Measurements from ENCODE around the gene ORAI3. TPM values are rescaled to one million over a fixed set of nuclear protein-coding genes. Genes with fewer than 3 reads are reported as not detected.

ORAI3 gene
- total and polyA plus RNA-seq, 2 of the 13 experiments (the other 11 are each of a cell fraction or from before 2014, with no cell fraction given) = 11.4 to 32.0 TPM

DNA sequence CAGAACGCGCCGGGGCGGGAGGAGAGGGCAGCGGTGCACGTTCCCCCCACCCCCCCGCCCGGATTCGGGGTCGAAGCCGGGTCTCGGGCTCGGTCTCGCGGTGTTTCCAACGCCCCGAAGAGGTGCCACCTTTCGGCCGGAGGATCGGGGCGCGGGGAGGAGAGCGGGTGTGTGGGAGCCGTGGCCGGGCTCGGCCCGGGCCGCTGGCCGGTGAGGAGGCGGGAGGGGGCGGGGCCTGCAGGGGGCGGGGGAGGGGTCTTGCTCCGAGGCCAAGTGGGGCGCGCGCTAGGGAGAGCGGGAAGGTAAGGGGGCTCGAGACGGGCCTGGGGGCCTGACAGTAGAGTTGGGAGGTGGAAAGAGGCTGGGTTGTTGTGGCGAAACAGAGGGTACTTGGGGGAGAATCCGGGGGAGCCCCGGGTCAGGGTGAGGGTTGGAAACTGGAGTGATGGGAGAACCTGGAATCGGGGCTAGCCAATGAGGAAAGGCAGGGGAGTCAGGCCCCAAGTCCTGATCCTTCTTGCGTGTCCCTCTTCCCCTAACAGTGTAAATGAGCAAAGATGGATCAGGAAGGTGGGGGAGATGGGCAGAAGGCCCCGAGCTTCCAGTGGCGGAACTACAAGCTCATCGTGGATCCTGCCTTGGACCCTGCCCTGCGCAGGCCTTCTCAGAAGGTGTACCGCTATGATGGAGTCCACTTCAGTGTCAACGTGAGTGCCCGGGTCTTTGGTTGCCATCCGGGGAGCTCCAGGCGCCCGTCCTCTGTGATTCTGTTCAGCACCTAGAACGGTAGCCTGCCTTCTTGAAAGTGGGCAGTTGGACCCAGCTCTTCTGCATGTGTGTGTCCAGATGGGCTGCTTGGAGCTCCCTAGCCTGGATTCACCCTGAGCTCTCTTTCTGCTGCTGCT lies 9.6 kb downstream of the ORAI3 start (continued):
- TF ChIP-seq CENPT (CRISPR knock-in tag; IDR thresholded peaks at IDR 0.05; ENCODE audit: low read depth) (no peak; the same call in 1 of the 2 replicates), ZBTB38 (CRISPR knock-in tag; IDR thresholded peaks at IDR 0.05) (peak; percentile 34; the same call in 1 of the 2 replicates), MXD4 (CRISPR knock-in tag; IDR thresholded peaks at IDR 0.05) (no peak), IKZF4 (CRISPR knock-in tag; IDR thresholded peaks at IDR 0.05; ENCODE audit: borderline replicate concordance, low read depth, not compliant biosample characterization) (peak; percentile 33), ZNF766 (CRISPR knock-in tag; IDR thresholded peaks at IDR 0.05; ENCODE audit: borderline replicate concordance) (no peak), ZNF350 (CRISPR knock-in tag; IDR thresholded peaks at IDR 0.05; ENCODE audit: borderline replicate concordance, low read depth) (0 out of 2 replicates have a peak, but pooled peaks have one; percentile 18), HIVEP1 (CRISPR knock-in tag; IDR thresholded peaks at IDR 0.05) (0 out of 2 replicates have a peak, but pooled peaks have one; percentile 53)
- TF ChIP-seq, protein P1, sequence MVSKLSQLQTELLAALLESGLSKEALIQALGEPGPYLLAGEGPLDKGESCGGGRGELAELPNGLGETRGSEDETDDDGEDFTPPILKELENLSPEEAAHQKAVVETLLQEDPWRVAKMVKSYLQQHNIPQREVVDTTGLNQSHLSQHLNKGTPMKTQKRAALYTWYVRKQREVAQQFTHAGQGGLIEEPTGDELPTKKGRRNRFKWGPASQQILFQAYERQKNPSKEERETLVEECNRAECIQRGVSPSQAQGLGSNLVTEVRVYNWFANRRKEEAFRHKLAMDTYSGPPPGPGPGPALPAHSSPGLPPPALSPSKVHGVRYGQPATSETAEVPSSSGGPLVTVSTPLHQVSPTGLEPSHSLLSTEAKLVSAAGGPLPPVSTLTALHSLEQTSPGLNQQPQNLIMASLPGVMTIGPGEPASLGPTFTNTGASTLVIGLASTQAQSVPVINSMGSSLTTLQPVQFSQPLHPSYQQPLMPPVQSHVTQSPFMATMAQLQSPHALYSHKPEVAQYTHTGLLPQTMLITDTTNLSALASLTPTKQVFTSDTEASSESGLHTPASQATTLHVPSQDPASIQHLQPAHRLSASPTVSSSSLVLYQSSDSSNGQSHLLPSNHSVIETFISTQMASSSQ (IDR thresholded peaks at IDR 0.05; ENCODE audit: low read depth) = no peak
- TF ChIP-seq, protein P1 (CRISPR knock-in tag; IDR thresholded peaks at IDR 0.05; ENCODE audit: borderline replicate concordance) = no peak
- TF ChIP-seq, protein P2, sequence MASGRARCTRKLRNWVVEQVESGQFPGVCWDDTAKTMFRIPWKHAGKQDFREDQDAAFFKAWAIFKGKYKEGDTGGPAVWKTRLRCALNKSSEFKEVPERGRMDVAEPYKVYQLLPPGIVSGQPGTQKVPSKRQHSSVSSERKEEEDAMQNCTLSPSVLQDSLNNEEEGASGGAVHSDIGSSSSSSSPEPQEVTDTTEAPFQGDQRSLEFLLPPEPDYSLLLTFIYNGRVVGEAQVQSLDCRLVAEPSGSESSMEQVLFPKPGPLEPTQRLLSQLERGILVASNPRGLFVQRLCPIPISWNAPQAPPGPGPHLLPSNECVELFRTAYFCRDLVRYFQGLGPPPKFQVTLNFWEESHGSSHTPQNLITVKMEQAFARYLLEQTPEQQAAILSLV (CRISPR knock-in tag; IDR thresholded peaks at IDR 0.05; ENCODE audit: borderline replicate concordance) = no peak
- TF ChIP-seq, protein P3, sequence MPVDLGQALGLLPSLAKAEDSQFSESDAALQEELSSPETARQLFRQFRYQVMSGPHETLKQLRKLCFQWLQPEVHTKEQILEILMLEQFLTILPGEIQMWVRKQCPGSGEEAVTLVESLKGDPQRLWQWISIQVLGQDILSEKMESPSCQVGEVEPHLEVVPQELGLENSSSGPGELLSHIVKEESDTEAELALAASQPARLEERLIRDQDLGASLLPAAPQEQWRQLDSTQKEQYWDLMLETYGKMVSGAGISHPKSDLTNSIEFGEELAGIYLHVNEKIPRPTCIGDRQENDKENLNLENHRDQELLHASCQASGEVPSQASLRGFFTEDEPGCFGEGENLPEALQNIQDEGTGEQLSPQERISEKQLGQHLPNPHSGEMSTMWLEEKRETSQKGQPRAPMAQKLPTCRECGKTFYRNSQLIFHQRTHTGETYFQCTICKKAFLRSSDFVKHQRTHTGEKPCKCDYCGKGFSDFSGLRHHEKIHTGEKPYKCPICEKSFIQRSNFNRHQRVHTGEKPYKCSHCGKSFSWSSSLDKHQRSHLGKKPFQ (CRISPR knock-in tag; IDR thresholded peaks at IDR 0.05; ENCODE audit: insufficient replicate concordance) = peak; percentile 34
- TF ChIP-seq, protein P4, sequence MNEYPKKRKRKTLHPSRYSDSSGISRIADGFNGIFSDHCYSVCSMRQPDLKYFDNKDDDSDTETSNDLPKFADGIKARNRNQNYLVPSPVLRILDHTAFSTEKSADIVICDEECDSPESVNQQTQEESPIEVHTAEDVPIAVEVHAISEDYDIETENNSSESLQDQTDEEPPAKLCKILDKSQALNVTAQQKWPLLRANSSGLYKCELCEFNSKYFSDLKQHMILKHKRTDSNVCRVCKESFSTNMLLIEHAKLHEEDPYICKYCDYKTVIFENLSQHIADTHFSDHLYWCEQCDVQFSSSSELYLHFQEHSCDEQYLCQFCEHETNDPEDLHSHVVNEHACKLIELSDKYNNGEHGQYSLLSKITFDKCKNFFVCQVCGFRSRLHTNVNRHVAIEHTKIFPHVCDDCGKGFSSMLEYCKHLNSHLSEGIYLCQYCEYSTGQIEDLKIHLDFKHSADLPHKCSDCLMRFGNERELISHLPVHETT (CRISPR knock-in tag; conservative IDR thresholded peaks at IDR 0.05) = 0 out of 2 replicates have a peak, but pooled peaks have one; percentile 45
- TF ChIP-seq, protein P5, sequence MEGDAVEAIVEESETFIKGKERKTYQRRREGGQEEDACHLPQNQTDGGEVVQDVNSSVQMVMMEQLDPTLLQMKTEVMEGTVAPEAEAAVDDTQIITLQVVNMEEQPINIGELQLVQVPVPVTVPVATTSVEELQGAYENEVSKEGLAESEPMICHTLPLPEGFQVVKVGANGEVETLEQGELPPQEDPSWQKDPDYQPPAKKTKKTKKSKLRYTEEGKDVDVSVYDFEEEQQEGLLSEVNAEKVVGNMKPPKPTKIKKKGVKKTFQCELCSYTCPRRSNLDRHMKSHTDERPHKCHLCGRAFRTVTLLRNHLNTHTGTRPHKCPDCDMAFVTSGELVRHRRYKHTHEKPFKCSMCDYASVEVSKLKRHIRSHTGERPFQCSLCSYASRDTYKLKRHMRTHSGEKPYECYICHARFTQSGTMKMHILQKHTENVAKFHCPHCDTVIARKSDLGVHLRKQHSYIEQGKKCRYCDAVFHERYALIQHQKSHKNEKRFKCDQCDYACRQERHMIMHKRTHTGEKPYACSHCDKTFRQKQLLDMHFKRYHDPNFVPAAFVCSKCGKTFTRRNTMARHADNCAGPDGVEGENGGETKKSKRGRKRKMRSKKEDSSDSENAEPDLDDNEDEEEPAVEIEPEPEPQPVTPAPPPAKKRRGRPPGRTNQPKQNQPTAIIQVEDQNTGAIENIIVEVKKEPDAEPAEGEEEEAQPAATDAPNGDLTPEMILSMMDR (CRISPR knock-in tag; IDR thresholded peaks at IDR 0.05) = peak; percentile 13; the same call in 1 of the 2 replicates
